Ovary (tissue), 9 donors: Measurements from ENCODE around the gene ERBIN. TPM values are rescaled to one million over a fixed set of nuclear protein-coding genes. Genes with fewer than 3 reads are reported as not detected.
"Not testable (repeated sequence)": the region's sequence is repeated elsewhere in the genome, so short reads cannot be mapped to it uniquely, and the experiment has no call there.

Experiments
- DNase-seq, 5 donors: peaks; one replicate each; pipeline ENCODE4 v3.0.0-alpha.2; 2019 to 2020
- H3K27ac ChIP-seq, 2 donors: fragments of 200-600 bp; one replicate each; pipeline versions ENCODE4 v1.5.1 to v1.8.0; 2019 to 2022
- H3K27me3 ChIP-seq: fragments of 200-600 bp; one replicate; pipeline ENCODE4 v1.8.0; 2022
- H3K36me3 ChIP-seq: fragments of 200-600 bp; sonication (generic); one replicate; pipeline ENCODE4 v1.5.1; 2019
- H3K4me1 ChIP-seq: one replicate; pipeline ENCODE4 v1.8.1; 2013; ENCODE audit warnings: mild to moderate bottlenecking, moderate library complexity; ENCODE audit not compliant: insufficient read depth
- H3K4me3 ChIP-seq: fragments of 200-600 bp; sonication (generic); one replicate; pipeline ENCODE4 v1.5.1; 2017
- H3K9me3 ChIP-seq, 2 donors: fragments of 200-600 bp in 1 of 2; sonication (generic) in 1 of 2; one replicate each; pipeline versions ENCODE4 v1.5.1 to v1.8.1; 2013 to 2019; ENCODE audit warnings: mild to moderate bottlenecking in 1 of 2, moderate library complexity in 1 of 2
- CTCF ChIP-seq, 3 donors: fragments of 450-650 bp in 2 of 3; fragments of 200-600 bp in 1 of 3; IDR thresholded peaks; one replicate each; pipeline versions ENCODE4 v1.5.1 to v1.8.0; 2016 to 2022; ENCODE audit warnings: antibody characterized with exemption in 3 of 3, mild to moderate bottlenecking in 1 of 3
- EP300 ChIP-seq: sonication (generic); formaldehyde crosslinking; IDR thresholded peaks from one replicate; pipeline ENCODE4 v1.6.1; 2017; ENCODE audit warnings: antibody characterized with exemption
- POLR2A ChIP-seq: fragments of 450-650 bp; IDR thresholded peaks from one replicate; pipeline ENCODE4 v1.6.1; 2017; ENCODE audit warnings: antibody characterized with exemption, mild to moderate bottlenecking, moderate library complexity
- WGBS, 3 donors: extraction: QIAGEN DNeasy Blood & Tissue Kit in 1 of 3; methylation state at CpG; one replicate each; pipeline versions ENCODE4 v1.1.5 to v1.1.7; 2013 to 2017; 5-methylcytosine and 5-hydroxymethylcytosine counted together
- intact Hi-C, 4 donors: fragments of 100-400 bp; cut with DNase I; formaldehyde crosslinking; loops; one replicate each; pipeline versions ENCODE4 v1.11.0 to v1.15.1; 2022 to 2023
- polyA plus RNA-seq, 2 donors: library from polyadenylated mRNA; stranded (reverse); fragments of 200-250 nt in 1 of 2; fragments of 350-450 nt in 1 of 2; fragmentation: Illumina TruSeq in 1 of 2; extraction: RNeasy Lipid Tissue Mini Kit (QIAGEN cat#74804) in 1 of 2; gene quantifications; one replicate each; pipeline ENCODE4 v1.2.3, GENCODE V29; 2013 to 2014
- total RNA-seq, 7 donors: library from RNA; depleted of rRNA in 2 of 7; stranded (reverse); fragments of >200 nt in 2 of 7; fragmentation: NEBNext Ultra II Directional in 3 of 7; extraction: Animal tissue kit (Norgen Biotek cat#: 25700) in 3 of 7; gene quantifications; one replicate each; pipeline versions ENCODE4 v1.1.0 to v1.2.4, GENCODE V29; 2016 to 2023
- donor health status: DM: no; HTN: no; CAD: no; lungs with moderate emphysema.
- donor health status: DM: no; HTN: no; CAD: no.
- donor health status: Bipolar disorder and iron deficiency.
- donor health status: DM: yes; HTN: yes; CAD: no.
- donor health status: DM: no; HTN: no; CAD: no.
- donor health status: DM: yes; HTN: yes; CAD: no.

Gene ERBIN
- total and polyA plus RNA-seq, 9 donors, result 20.2 to 67.9 (median 57.5) TPM

GRCh38 chr5:65882278-65882677, 44.1 kb upstream of the ERBIN start:
- H3K4me3 ChIP-seq, result no peak overlapping the region
- 58 to 91% (median 66%) methylated on average over 2 of the region's 2 CpGs for WGBS, 3 donors
- H3K4me1 ChIP-seq, result no peaks in the 10 kb centered on the region
- no peaks in the 10 kb centered on the region for H3K9me3 ChIP-seq
- DNase-seq, result no peak
- intact Hi-C loops, result no loop called here
- TF ChIP-seq CTCF (IDR thresholded peaks at IDR 0.05) (no peak), EP300 (no peak), POLR2A (no peak)
- H3K27ac ChIP-seq, result no peak overlapping the region
- H3K27me3 ChIP-seq, result no peaks in the 10 kb centered on the region
- H3K36me3 ChIP-seq, result no peaks in the 10 kb centered on the region

GRCh38 chr5:65883461-65883860, 42.9 kb upstream of the ERBIN start:
- DNase-seq, result no peak
- no peaks in the 10 kb centered on the region for H3K36me3 ChIP-seq
- intact Hi-C loops, result no loop called here
- H3K4me3 ChIP-seq, result no peak overlapping the region
- 77 to 83% (median 83%) methylated on average over 4 of the region's 4 CpGs for WGBS, 3 donors
- no peaks in the 10 kb centered on the region for H3K4me1 ChIP-seq
- no peak for TF ChIP-seq POLR2A
- TF ChIP-seq EP300, result no peak
- no peak for TF ChIP-seq CTCF (IDR thresholded peaks at IDR 0.05)
- H3K27ac ChIP-seq, result no peak overlapping the region
- H3K27me3 ChIP-seq, result no peaks in the 10 kb centered on the region
- H3K9me3 ChIP-seq, result no peaks in the 10 kb centered on the region

- Histone ChIP-seq H3K27me3 (no peaks in the 10 kb centered on the region), H3K27ac (no peak overlapping the region), H3K9me3 (no peaks in the 10 kb centered on the region), H3K36me3 (no peaks in the 10 kb centered on the region), H3K4me3 (no peak overlapping the region), H3K4me1 (no peaks in the 10 kb centered on the region)
- WGBS, 3 donors, result 72 to 75% (median 74%) methylated on average over 7 of the region's 7 CpGs
- TF ChIP-seq EP300, result no peak
- TF ChIP-seq CTCF (IDR thresholded peaks at IDR 0.05), result no peak
- intact Hi-C loops, result no loop called here
- no peak for DNase-seq
Observed at GRCh38 chr5:65886387-65886786, 40.0 kb upstream of the ERBIN start.

- H3K4me3 ChIP-seq, H3K27ac ChIP-seq, DNase-seq, intact Hi-C loops, H3K36me3 ChIP-seq, H3K9me3 ChIP-seq, H3K27me3 ChIP-seq, H3K4me1 ChIP-seq: not testable (repeated sequence)
- WGBS, 3 donors, result 90 to 96% (median 94%) methylated on average over 2 of the region's 2 CpGs
Observed at GRCh38 chr5:65892024-65892423, 34.4 kb upstream of the ERBIN start.

GRCh38 chr5:65892801-65893200, 33.6 kb upstream of the ERBIN start:
- DNase-seq, result no peak
- H3K4me3 ChIP-seq, result no peak overlapping the region

More at GRCh38 chr5:65892801-65893200, 33.6 kb upstream of the ERBIN start:
- Histone ChIP-seq H3K27me3 (no peaks in the 10 kb centered on the region), H3K4me1 (peaks cover 2% of the 10 kb centered on the region), H3K9me3 (no peaks in the 10 kb centered on the region), H3K36me3 (no peaks in the 10 kb centered on the region), H3K27ac (no peak overlapping the region)
- intact Hi-C loops, result no loop called here
- no peak for TF ChIP-seq POLR2A
- TF ChIP-seq EP300, result no peak
- no peak for TF ChIP-seq CTCF (IDR thresholded peaks at IDR 0.05)
- 15 to 27% (median 15%) methylated on average over 1 of the region's 1 CpG for WGBS, 3 donors
